ENCODE results near the gene AGO1. TPM values are rescaled to one million over a fixed set of nuclear protein-coding genes. Genes with fewer than 3 reads are reported as not detected.
"Not testable (repeated sequence)": the region's sequence is repeated elsewhere in the genome, so short reads cannot be mapped to it uniquely, and the experiment has no call there.

Gene AGO1
- total and polyA plus RNA-seq, 10 of the 15 experiments (the other 5 are each of a cell fraction or from before 2014, with no cell fraction given): 1.8 to 24.0 (median 8.1) TPM

GRCh38 chr1:35962952-35963351 is 79.9 kb downstream of the AGO1 start:
- ATAC-seq (no peak), FAIRE-seq (no peak), DNase-seq (ENCODE audit: low read depth, low spot score) (no peak)
- POLR2A ChIA-PET: no interaction called here
- Histone ChIP-seq H3K79me2 (ENCODE audit: control insufficient read depth, insufficient read depth, low read length) (no peaks in the 10 kb centered on the region; the same call in 1 of the 2 replicates), H2AFZ (ENCODE audit: control insufficient read depth, low read depth, low read length) (no peak overlapping the region), H3K9me3 (replicated peaks; ENCODE audit: control insufficient read depth, insufficient read depth, low read length) (no peaks in the 10 kb centered on the region), H3K4me2 (ENCODE audit: control insufficient read depth, insufficient read depth) (no peak overlapping the region), H3K36me3 (ENCODE audit: control insufficient read depth in 2 of 2, insufficient read depth in 2 of 2, low read length in 1 of 2) (no peaks in the 10 kb centered on the region), H3K4me1 (ENCODE audit: control insufficient read depth, insufficient read depth, low read length) (no peaks in the 10 kb centered on the region), H3K9ac (ENCODE audit: control insufficient read depth, insufficient read depth, low read length) (no peak overlapping the region), H3K27me3 (replicated peaks in 1 of 2; ENCODE audit: control insufficient read depth in 2 of 2, insufficient read depth in 2 of 2, low read length in 1 of 2) (no peaks in the 10 kb centered on the region), H3K27ac (ENCODE audit: control insufficient read depth, insufficient read depth) (no peak overlapping the region), H4K20me1 (ENCODE audit: control insufficient read depth, insufficient read depth) (no peaks in the 10 kb centered on the region), H3K4me3 (no peak overlapping the region)
- RAD21 ChIA-PET (ENCODE audit: unreplicated experiment): no interaction called here
- in situ Hi-C loops (cut with MboI) (no loop called here), intact Hi-C loops (cut with micrococcal nuclease; ENCODE audit: unreplicated experiment) (loop anchor here (1.0 kb wide), 1 partner anchor 20 kb away; no protein-coding TSS in a partner anchor)
- CTCF ChIA-PET: no interaction called here
- WGBS (ENCODE audit: insufficient coverage, insufficient replicate concordance, low lambda C conversion rate, missing lambda C conversion rate): 100% methylated on average over 2 of the region's 2 CpGs
- SMC1A ChIA-PET (ENCODE audit: uncharacterized antibody, unreplicated experiment): interaction anchor here (0.9 kb wide), 1 partner anchor 14 kb away, joined by 3 read pairs; no protein-coding TSS in a partner anchor
- BruUV-seq (replicated peaks): no TSS peak
- TF ChIP-seq POLR2AphosphoS2 (IDR thresholded peaks at IDR 0.05; ENCODE audit: low read depth, low read length): no peak
- TF ChIP-seq ETV6 (conservative IDR thresholded peaks at IDR 0.05 in 1 of 2, IDR thresholded peaks at IDR 0.05 in 1 of 2; ENCODE audit: borderline replicate concordance in 1 of 2, low read depth in 1 of 2): no peak
- TF ChIP-seq NFYA (IDR thresholded peaks at IDR 0.05; ENCODE audit: borderline replicate concordance, low read depth, low read length): no peak
- TF ChIP-seq TARDBP (IDR thresholded peaks at IDR 0.05; ENCODE audit: borderline replicate concordance): no peak
- no peak for TF ChIP-seq EED (IDR thresholded peaks at IDR 0.05; ENCODE audit: low read depth)
- no peak for TF ChIP-seq ATF3 (IDR thresholded peaks at IDR 0.05; ENCODE audit: borderline replicate concordance, extremely low read depth, low read depth, low read length)
- no peak for TF ChIP-seq NBN (IDR thresholded peaks at IDR 0.05)

GRCh38 chr1:35964277-35964676 is 81.3 kb downstream of the AGO1 start:
- H3K4me2 ChIP-seq (ENCODE audit: control insufficient read depth, insufficient read depth); H3K27me3 ChIP-seq (replicated peaks in 1 of 2; ENCODE audit: control insufficient read depth in 2 of 2, insufficient read depth in 2 of 2, low read length in 1 of 2); H2AFZ ChIP-seq (ENCODE audit: control insufficient read depth, low read depth, low read length); H3K9me3 ChIP-seq (replicated peaks; ENCODE audit: control insufficient read depth, insufficient read depth, low read length); H3K36me3 ChIP-seq (ENCODE audit: control insufficient read depth in 2 of 2, insufficient read depth in 2 of 2, low read length in 1 of 2); FAIRE-seq; intact Hi-C loops (cut with micrococcal nuclease; ENCODE audit: unreplicated experiment); DNase-seq (ENCODE audit: low read depth, low spot score); SMC1A ChIA-PET (ENCODE audit: uncharacterized antibody, unreplicated experiment); POLR2A ChIA-PET; ATAC-seq; H3K79me2 ChIP-seq (ENCODE audit: control insufficient read depth, insufficient read depth, low read length); BruUV-seq (replicated peaks); H3K4me1 ChIP-seq (ENCODE audit: control insufficient read depth, insufficient read depth, low read length); RAD21 ChIA-PET (ENCODE audit: unreplicated experiment); H4K20me1 ChIP-seq (ENCODE audit: control insufficient read depth, insufficient read depth); H3K4me3 ChIP-seq; H3K27ac ChIP-seq (ENCODE audit: control insufficient read depth, insufficient read depth); in situ Hi-C loops (cut with MboI); H3K9ac ChIP-seq (ENCODE audit: control insufficient read depth, insufficient read depth, low read length): not testable (repeated sequence)
- CTCF ChIA-PET: interaction anchor here (1.2 kb wide), 1 partner anchor 116 kb away, joined by 3 read pairs; no protein-coding TSS in a partner anchor
- WGBS (ENCODE audit: insufficient coverage, insufficient replicate concordance, low lambda C conversion rate, missing lambda C conversion rate): 100% methylated on average over 1 of the region's 1 CpG
